Measurements from ENCODE around the gene GPC6. TPM values are rescaled to one million over a fixed set of nuclear protein-coding genes. Genes with fewer than 3 reads are reported as not detected.
A peak's percentile ranks its signal among the peaks of the same experiment; 100 is the strongest.
"Not testable (repeated sequence)": the region's sequence is repeated elsewhere in the genome, so short reads cannot be mapped to it uniquely, and the experiment has no call there.

GPC6 gene
- total RNA-seq, 1 experiment from 2014 or later = 5.1 TPM

- no peak for DNase-seq (ENCODE audit: low spot score)
Observed at GRCh38 chr13:93318534-93319254, 92.1 kb downstream of the GPC6 start.

- no peak for DNase-seq (ENCODE audit: low spot score)
Observed at GRCh38 chr13:93320942-93321341, 94.3 kb downstream of the GPC6 start.

- DNase-seq (ENCODE audit: low spot score) = not testable (repeated sequence)
Observed at GRCh38 chr13:93323880-93324279, 97.3 kb downstream of the GPC6 start.

GRCh38 chr13:93325303-93326233 lies 99.0 kb downstream of the GPC6 start:
- no peak for DNase-seq (ENCODE audit: low spot score)

- DNase-seq (ENCODE audit: low spot score) = no peak
Observed at GRCh38 chr13:93326234-93326811, 99.7 kb downstream of the GPC6 start.

GRCh38 chr13:93328943-93329342 lies 102.3 kb downstream of the GPC6 start:
- DNase-seq (ENCODE audit: low spot score) = no peak

- DNase-seq (ENCODE audit: low spot score) = no peak
Observed at GRCh38 chr13:93336728-93337127, 110.1 kb downstream of the GPC6 start.

GRCh38 chr13:93338030-93338429 lies 111.4 kb downstream of the GPC6 start:
- DNase-seq (ENCODE audit: low spot score) = no peak

- DNase-seq (ENCODE audit: low spot score) = no peak
Observed at GRCh38 chr13:93338906-93339305, 112.3 kb downstream of the GPC6 start.

- no peak for DNase-seq (ENCODE audit: low spot score)
Observed at GRCh38 chr13:93339550-93339949, 112.9 kb downstream of the GPC6 start.

- DNase-seq (ENCODE audit: low spot score) = no peak
Observed at GRCh38 chr13:93341517-93341916, 114.9 kb downstream of the GPC6 start.

- no peak for DNase-seq (ENCODE audit: low spot score)
Observed at GRCh38 chr13:93343097-93343496, 116.5 kb downstream of the GPC6 start.

GRCh38 chr13:93344048-93344705 lies 117.6 kb downstream of the GPC6 start:
- no peak for DNase-seq (ENCODE audit: low spot score)

GRCh38 chr13:93345024-93345423 lies 118.4 kb downstream of the GPC6 start:
- DNase-seq (ENCODE audit: low spot score) = no peak

GRCh38 chr13:93345770-93346169 lies 119.2 kb downstream of the GPC6 start:
- DNase-seq (ENCODE audit: low spot score) = no peak

- DNase-seq (ENCODE audit: low spot score) = no peak
Observed at GRCh38 chr13:93352616-93353015, 126.0 kb downstream of the GPC6 start.

GRCh38 chr13:93355094-93355493 lies 128.5 kb downstream of the GPC6 start:
- DNase-seq (ENCODE audit: low spot score) = no peak

GRCh38 chr13:93356469-93356868 lies 129.9 kb downstream of the GPC6 start:
- no peak for DNase-seq (ENCODE audit: low spot score)

GRCh38 chr13:93360021-93360420 lies 133.4 kb downstream of the GPC6 start:
- no peak for DNase-seq (ENCODE audit: low spot score)

- no peak for DNase-seq (ENCODE audit: low spot score)
Observed at GRCh38 chr13:93361703-93362102, 135.1 kb downstream of the GPC6 start.

- peak; percentile 4 for DNase-seq (ENCODE audit: low spot score)
Observed at GRCh38 chr13:93364166-93364565, 137.6 kb downstream of the GPC6 start.

- no peak for DNase-seq (ENCODE audit: low spot score)
Observed at GRCh38 chr13:93368296-93368695, 141.7 kb downstream of the GPC6 start.

All from A172 (cell line).